Measurements from ENCODE around the gene HOTAIR. TPM values are rescaled to one million over a fixed set of nuclear protein-coding genes. Genes with fewer than 3 reads are reported as not detected.
A peak's percentile ranks its signal among the peaks of the same experiment; 100 is the strongest.

The HOTAIR gene
- total and polyA plus RNA-seq, 4 donors, result not detected

DNA sequence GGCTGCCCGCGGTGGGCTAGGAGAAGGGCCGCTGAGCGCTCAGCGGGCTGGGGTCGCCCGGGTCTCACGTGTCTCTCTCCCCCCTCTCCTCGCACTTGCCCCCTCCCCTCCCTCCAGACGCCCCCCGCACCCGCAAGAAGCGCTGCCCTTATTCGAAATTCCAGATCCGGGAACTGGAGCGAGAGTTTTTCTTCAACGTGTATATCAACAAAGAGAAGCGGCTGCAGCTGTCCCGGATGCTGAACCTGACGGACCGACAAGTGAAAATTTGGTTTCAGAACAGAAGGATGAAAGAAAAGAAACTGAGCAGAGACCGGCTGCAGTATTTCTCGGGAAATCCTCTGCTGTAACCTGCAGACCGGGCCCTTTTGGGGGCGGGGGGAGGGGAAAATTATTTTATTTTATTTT lies 314 bp upstream of the HOTAIR start:
- Histone ChIP-seq H3K4me1 (ENCODE audit: control insufficient read depth in 4 of 4, insufficient read depth in 4 of 4, low read length in 3 of 4) (peaks cover 0 to 10% (median 4%) of the 10 kb centered on the region in 4 donors), H3K9me3 (ENCODE audit: control insufficient read depth in 4 of 4, low read length in 3 of 4) (no peaks in the 10 kb centered on the region), H3K27me3 (ENCODE audit: control insufficient read depth in 4 of 4, insufficient read depth in 4 of 4, low read length in 3 of 4) (peaks cover 5 to 44% (median 31%) of the 10 kb centered on the region in 4 donors), H3K4me3 (ENCODE audit: low read depth in 1 of 3, low read length in 3 of 3) (peak overlapping the region in 1 of 3 donors; percentile 16), H3K36me3 (ENCODE audit: control insufficient read depth in 4 of 4, insufficient read depth in 3 of 4, low read depth in 1 of 4, low read length in 3 of 4) (no peaks in the 10 kb centered on the region), H3K27ac (ENCODE audit: low read depth in 1 of 2, low read length in 2 of 2) (no peak overlapping the region), H3K9ac (ENCODE audit: low read depth in 1 of 2, low read length in 2 of 2) (no peak overlapping the region)
- WGBS, result 5% methylated on average over 25 of the region's 25 CpGs
- no peak for DNase-seq (ENCODE audit: low spot score)
- TF ChIP-seq EGR1 (IDR thresholded peaks at IDR 0.05; ENCODE audit: low read depth in 2 of 2) (no peak), RXRA (IDR thresholded peaks at IDR 0.05) (no peak), HNF4A (conservative IDR thresholded peaks at IDR 0.05) (no peak), JUND (IDR thresholded peaks at IDR 0.05) (no peak), RAD21 (IDR thresholded peaks at IDR 0.05) (no peak), ZBTB33 (IDR thresholded peaks at IDR 0.05) (no peak), MAX (IDR thresholded peaks at IDR 0.05) (no peak)

DNA sequence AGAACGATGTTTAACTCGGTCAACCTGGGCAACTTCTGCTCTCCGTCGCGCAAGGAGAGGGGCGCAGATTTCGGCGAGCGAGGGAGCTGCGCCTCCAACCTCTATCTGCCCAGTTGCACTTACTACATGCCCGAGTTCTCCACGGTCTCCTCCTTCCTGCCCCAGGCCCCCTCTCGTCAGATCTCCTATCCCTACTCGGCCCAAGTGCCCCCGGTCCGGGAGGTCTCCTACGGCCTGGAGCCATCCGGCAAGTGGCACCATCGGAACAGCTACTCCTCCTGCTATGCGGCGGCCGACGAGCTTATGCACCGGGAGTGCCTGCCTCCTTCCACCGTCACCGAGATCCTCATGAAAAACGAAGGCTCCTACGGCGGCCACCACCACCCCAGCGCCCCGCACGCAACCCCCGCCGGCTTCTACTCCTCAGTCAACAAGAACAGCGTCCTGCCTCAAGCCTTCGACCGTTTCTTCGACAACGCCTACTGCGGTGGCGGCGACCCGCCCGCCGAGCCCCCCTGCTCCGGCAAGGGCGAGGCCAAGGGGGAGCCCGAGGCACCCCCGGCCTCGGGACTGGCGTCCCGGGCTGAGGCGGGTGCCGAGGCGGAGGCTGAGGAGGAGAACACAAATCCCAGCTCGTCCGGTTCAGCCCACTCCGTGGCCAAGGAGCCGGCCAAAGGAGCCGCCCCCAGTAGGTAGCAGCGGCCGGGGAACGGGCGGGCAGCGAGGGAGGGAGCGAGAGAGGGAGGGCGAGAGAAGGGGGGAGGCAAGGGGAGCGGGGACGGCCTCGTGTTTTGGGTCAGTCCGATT lies 1.3 kb downstream of the HOTAIR start:
- no peak for DNase-seq (ENCODE audit: low spot score)
- Histone ChIP-seq H3K27me3 (ENCODE audit: control insufficient read depth in 4 of 4, insufficient read depth in 4 of 4, low read length in 3 of 4) (peaks cover 5 to 48% (median 30%) of the 10 kb centered on the region in 4 donors), H3K4me3 (ENCODE audit: low read depth in 1 of 3, low read length in 3 of 3) (no peak overlapping the region), H3K4me1 (ENCODE audit: control insufficient read depth in 4 of 4, insufficient read depth in 4 of 4, low read length in 3 of 4) (peaks cover 0 to 10% (median 4%) of the 10 kb centered on the region in 4 donors), H3K27ac (ENCODE audit: low read depth in 1 of 2, low read length in 2 of 2) (no peak overlapping the region), H3K36me3 (ENCODE audit: control insufficient read depth in 4 of 4, insufficient read depth in 3 of 4, low read depth in 1 of 4, low read length in 3 of 4) (no peaks in the 10 kb centered on the region), H3K9ac (ENCODE audit: low read depth in 1 of 2, low read length in 2 of 2) (no peak overlapping the region), H3K9me3 (ENCODE audit: control insufficient read depth in 4 of 4, low read length in 3 of 4) (no peaks in the 10 kb centered on the region)
- WGBS, result 7% methylated on average over 71 of the region's 71 CpGs
- no peak for TF ChIP-seq JUND (IDR thresholded peaks at IDR 0.05)
- no peak for TF ChIP-seq RXRA (IDR thresholded peaks at IDR 0.05)
- TF ChIP-seq, protein P1, sequence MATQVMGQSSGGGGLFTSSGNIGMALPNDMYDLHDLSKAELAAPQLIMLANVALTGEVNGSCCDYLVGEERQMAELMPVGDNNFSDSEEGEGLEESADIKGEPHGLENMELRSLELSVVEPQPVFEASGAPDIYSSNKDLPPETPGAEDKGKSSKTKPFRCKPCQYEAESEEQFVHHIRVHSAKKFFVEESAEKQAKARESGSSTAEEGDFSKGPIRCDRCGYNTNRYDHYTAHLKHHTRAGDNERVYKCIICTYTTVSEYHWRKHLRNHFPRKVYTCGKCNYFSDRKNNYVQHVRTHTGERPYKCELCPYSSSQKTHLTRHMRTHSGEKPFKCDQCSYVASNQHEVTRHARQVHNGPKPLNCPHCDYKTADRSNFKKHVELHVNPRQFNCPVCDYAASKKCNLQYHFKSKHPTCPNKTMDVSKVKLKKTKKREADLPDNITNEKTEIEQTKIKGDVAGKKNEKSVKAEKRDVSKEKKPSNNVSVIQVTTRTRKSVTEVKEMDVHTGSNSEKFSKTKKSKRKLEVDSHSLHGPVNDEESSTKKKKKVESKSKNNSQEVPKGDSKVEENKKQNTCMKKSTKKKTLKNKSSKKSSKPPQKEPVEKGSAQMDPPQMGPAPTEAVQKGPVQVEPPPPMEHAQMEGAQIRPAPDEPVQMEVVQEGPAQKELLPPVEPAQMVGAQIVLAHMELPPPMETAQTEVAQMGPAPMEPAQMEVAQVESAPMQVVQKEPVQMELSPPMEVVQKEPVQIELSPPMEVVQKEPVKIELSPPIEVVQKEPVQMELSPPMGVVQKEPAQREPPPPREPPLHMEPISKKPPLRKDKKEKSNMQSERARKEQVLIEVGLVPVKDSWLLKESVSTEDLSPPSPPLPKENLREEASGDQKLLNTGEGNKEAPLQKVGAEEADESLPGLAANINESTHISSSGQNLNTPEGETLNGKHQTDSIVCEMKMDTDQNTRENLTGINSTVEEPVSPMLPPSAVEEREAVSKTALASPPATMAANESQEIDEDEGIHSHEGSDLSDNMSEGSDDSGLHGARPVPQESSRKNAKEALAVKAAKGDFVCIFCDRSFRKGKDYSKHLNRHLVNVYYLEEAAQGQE (IDR thresholded peaks at IDR 0.05), result no peak
- TF ChIP-seq, protein P2, sequence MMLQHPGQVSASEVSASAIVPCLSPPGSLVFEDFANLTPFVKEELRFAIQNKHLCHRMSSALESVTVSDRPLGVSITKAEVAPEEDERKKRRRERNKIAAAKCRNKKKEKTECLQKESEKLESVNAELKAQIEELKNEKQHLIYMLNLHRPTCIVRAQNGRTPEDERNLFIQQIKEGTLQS (IDR thresholded peaks at IDR 0.05), result no peak
- no peak for TF ChIP-seq GABPA (IDR thresholded peaks at IDR 0.05 in 1 of 2, conservative IDR thresholded peaks at IDR 0.05 in 1 of 2)
- TF ChIP-seq HNF4G (IDR thresholded peaks at IDR 0.05), result no peak
- no peak for TF ChIP-seq ZBTB33 (IDR thresholded peaks at IDR 0.05)
- TF ChIP-seq MAX (IDR thresholded peaks at IDR 0.05), result no peak
- no peak for TF ChIP-seq SP1 (IDR thresholded peaks at IDR 0.05)
- TF ChIP-seq RAD21 (IDR thresholded peaks at IDR 0.05), result no peak
- TF ChIP-seq FOXA2 (IDR thresholded peaks at IDR 0.05), result no peak
- no peak for TF ChIP-seq FOXA1 (IDR thresholded peaks at IDR 0.05)
- TF ChIP-seq CTCF (IDR thresholded peaks at IDR 0.05; ENCODE audit: low read depth, low read length, missing input control), result no peak
- TF ChIP-seq YY1 (IDR thresholded peaks at IDR 0.05), result no peak
